ENCODE measurements around the gene RTN1.

The RTN1 gene

GRCh38 chr14:59814988-59815387 lies 55.6 kb downstream of the RTN1 start:
- no peak overlapping the region for H3K4me3 ChIP-seq (ENCODE audit: low read length)
- no peak for DNase-seq (ENCODE audit: low read depth, low spot score)

DNA sequence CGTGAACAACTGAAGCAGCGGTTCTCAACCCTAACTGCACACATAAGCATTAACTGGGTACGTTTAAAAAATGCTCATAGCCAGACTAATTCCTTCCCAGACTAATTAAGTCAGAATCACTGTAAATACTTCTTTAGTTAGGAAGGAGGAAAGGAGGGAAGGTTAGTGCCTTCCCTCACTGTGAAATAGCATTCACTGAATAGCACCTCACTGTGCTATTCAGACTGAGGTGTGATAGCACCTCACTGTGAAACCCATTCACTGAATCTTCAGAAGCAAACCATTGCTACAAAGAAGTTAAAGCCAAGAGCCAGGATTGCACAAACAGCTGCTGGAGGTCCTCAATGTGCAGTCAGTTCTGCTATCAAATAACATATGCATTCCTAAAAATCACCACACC lies 58.8 kb downstream of the RTN1 start:
- DNase-seq (ENCODE audit: low read depth, low spot score): no peak
- no peak overlapping the region for H3K4me3 ChIP-seq (ENCODE audit: low read length)

DNA sequence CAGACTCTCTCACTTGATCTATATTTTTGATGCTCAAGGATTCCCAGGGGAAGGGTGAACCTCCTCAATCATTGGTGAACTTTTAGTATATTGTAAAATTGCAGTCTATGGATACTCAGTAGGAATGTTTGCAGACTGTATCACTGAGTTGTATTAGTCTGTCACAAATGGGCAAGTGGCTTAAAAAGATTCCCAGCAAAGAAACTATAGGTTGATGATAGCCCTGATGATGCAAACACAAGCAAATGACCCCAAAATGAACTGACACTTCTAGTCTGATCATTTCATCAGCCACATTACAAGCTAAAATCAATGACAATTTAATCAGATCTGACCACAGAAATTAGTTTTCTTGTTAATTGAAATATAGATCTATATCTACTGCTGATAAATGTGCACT lies 59.5 kb downstream of the RTN1 start:
- no peak overlapping the region for H3K4me3 ChIP-seq (ENCODE audit: low read length)
- DNase-seq (ENCODE audit: low read depth, low spot score): no peak

DNA sequence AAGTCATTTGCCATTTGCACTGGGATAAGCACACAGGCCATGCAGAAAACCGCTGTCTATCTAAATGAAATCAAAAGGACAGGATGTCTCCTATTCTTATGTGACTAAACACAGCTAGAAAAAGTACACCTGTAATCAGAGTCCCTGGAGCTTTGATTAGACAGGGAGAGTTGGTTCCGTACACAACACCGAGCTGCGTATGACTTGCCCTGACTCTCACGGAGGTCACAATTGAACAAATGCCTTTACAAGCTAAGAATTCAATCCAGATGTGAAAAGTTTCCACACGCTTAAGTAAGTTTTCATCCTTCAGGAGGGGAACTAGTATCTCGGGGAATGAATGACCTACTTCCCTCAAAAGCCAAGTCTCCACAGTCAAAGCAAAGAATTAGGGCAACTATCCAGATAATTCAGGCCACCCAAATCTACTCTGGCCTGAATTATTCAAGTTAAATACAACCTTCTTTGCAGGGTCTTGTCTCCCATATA lies 67.5 kb downstream of the RTN1 start:
- no peak for DNase-seq (ENCODE audit: low read depth, low spot score)

DNA sequence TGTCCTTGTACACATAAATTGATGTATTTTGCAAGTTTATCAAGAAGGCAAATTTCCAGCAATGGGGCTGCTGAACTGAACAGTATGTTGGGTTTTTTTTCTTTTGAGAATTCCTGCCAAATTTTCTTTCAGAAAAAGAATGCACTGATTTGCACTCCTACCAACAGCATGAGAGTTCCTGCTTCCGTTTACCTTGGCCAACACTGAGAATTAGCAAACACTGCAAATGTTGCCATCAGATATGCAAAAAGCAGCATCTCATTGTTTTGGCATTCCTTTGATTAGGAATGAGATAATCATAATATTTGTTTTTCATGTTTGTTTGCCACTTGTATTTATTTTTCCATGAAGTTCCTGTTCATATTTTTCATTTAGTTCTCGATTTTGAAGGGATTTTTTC lies 82.4 kb downstream of the RTN1 start:
- no peak for DNase-seq (ENCODE audit: low read depth, low spot score)
- H3K4me3 ChIP-seq (ENCODE audit: low read length): no peak overlapping the region

More for the DNA sequence above, 67.5 kb downstream of the RTN1 start:
- no peak overlapping the region for H3K4me3 ChIP-seq (ENCODE audit: low read length)

GRCh38 chr14:59787045-59787674 lies 83.4 kb downstream of the RTN1 start:
- no peak overlapping the region for H3K4me3 ChIP-seq (ENCODE audit: low read length)
- no peak for DNase-seq (ENCODE audit: low read depth, low spot score)

DNA sequence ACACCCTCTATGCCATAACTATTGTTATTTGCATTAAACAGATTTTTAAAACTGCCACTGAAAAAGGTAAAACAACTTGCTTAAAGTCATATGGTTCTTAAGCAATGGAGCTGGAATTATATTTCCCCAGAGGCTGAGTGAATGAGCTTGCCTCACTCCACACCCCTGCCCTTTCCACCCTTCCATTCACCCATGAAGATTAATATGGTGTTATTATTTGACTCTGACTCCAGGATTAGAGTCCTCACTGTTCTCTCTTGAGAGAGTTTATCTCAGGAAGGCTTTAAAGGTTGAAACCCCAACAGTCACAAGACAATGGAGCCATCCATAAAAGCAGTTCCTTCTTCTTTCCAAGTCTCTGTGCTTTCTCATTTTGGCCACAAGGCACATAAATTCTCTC lies 84.9 kb downstream of the RTN1 start:
- H3K4me3 ChIP-seq (ENCODE audit: low read length): no peak overlapping the region
- DNase-seq (ENCODE audit: low read depth, low spot score): no peak

- H3K4me3 ChIP-seq (ENCODE audit: low read length): no peak overlapping the region
- no peak for DNase-seq (ENCODE audit: low read depth, low spot score)
Measured at GRCh38 chr14:59782760-59783159, 87.8 kb downstream of the RTN1 start.

DNA sequence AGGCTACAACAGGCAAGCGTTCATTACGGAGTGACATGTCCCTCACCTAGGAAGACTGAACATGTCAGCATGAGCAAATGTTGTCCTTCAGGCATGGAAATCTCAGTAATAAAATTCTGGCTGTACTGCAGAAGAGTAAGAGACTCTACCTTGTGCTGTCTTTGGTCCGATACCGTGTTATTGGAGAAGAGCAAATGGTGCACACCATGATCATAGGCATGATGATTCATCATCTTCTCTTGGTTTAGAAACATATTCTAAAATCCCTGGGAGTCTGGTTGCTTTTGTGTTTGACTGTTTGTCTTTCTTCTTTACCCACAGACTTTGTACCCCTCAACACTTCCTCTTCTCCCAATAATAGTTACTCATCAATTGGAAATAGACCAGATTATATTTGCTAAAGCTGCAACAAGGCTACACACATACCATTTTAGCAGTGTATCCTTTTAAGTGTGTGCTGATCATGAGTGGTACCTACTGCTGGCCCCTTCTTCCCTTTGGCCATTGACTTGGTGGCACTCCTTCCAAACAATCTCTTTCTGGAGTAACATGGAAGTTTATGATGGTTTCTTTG lies 93.5 kb downstream of the RTN1 start:
- no peak overlapping the region for H3K4me3 ChIP-seq (ENCODE audit: low read length)
- no peak for DNase-seq (ENCODE audit: low read depth, low spot score)

GRCh38 chr14:59776468-59776867 lies 94.1 kb downstream of the RTN1 start:
- no peak for DNase-seq (ENCODE audit: low read depth, low spot score)
- H3K4me3 ChIP-seq (ENCODE audit: low read length): no peak overlapping the region

DNA sequence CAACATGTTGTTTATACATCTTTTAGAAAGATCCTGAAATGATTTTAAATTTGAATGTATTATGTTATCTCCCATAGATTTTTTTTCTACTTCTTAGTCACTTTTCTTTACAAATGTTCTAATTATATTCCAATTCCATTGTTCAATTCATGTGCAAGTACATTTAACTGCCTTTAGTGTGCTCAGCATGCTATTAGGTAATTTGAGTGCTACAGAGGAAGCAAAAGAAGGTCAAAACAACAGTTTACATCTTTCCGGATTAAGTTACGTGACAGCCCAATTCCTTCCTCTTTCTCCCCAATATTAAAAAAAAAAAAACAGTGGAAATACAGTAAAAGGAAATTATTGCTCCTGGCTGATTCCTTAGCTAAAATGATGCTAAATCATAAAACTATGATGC lies 98.3 kb downstream of the RTN1 start:
- no peak overlapping the region for H3K4me3 ChIP-seq (ENCODE audit: low read length)

DNA sequence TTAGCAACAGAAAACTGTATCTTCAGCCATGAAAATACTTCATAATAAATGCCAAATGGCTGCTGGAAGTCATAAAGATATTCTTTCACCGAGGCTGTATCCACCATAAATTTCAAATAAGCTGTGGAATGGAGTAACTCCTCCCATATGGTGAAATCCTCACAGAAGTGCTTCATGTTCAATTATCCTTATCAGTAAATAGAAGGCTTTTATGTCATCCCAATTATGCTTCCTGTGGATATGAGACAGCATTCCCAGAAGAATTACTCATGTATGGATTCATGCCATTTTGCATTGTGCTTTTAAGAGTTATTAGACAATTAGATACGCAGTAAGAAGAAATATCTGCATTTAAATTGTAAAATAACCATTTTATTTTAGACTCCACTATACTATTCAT lies 99.0 kb downstream of the RTN1 start:
- DNase-seq (ENCODE audit: low read depth, low spot score): no peak
- H3K4me3 ChIP-seq (ENCODE audit: low read length): no peak overlapping the region

More for the DNA sequence above, 98.3 kb downstream of the RTN1 start:
- no peak for DNase-seq (ENCODE audit: low read depth, low spot score)

DNA sequence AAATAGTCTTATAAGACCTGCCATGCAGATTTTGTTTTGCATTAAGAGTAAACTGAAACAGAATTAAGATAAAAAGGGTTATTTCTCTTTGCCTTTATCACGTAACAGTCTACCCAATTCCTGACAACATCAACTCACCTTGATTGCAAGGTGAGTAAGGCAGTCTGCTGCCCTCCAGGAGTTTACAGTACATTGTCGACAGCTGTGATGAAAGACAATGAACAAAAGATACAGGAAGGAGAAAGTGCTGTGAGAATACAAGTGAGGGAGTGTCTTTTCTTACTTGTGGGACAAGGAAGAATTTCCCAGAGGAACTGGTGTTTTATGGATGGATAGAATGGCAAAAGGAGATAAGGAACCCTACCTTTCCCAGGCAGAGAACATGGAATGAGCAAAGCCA lies 101.0 kb downstream of the RTN1 start:
- DNase-seq (ENCODE audit: low read depth, low spot score): no peak
- H3K4me3 ChIP-seq (ENCODE audit: low read length): no peak overlapping the region

DNA sequence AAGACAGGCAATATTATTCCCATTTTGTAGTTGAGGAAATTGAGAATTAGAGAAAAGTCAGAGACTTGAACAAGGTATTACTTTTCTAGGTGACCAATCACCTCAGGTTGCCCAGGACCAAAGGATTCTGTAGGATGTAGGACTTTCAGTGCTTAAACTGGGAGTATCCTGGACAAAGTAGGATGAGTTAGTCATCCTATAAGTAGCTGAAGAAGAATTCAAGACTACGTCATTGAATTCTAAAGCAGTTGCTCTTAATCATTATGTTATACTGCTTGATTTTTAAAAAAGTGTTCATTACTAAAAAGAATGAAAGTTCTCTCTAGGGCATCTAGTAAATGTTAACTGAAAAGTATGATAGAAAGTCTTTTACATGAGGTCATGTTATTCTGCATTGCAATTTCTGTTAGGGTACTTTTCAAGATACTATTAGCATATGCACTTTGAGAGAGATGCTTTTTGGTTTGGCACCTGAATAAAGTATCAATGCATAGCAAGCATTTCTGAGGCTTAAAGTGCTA lies 101.7 kb downstream of the RTN1 start:
- no peak overlapping the region for H3K4me3 ChIP-seq (ENCODE audit: low read length)
- DNase-seq (ENCODE audit: low read depth, low spot score): no peak

GRCh38 chr14:59761851-59762250 lies 108.7 kb downstream of the RTN1 start:
- no peak for DNase-seq (ENCODE audit: low read depth, low spot score)
- no peak overlapping the region for H3K4me3 ChIP-seq (ENCODE audit: low read length)

DNA sequence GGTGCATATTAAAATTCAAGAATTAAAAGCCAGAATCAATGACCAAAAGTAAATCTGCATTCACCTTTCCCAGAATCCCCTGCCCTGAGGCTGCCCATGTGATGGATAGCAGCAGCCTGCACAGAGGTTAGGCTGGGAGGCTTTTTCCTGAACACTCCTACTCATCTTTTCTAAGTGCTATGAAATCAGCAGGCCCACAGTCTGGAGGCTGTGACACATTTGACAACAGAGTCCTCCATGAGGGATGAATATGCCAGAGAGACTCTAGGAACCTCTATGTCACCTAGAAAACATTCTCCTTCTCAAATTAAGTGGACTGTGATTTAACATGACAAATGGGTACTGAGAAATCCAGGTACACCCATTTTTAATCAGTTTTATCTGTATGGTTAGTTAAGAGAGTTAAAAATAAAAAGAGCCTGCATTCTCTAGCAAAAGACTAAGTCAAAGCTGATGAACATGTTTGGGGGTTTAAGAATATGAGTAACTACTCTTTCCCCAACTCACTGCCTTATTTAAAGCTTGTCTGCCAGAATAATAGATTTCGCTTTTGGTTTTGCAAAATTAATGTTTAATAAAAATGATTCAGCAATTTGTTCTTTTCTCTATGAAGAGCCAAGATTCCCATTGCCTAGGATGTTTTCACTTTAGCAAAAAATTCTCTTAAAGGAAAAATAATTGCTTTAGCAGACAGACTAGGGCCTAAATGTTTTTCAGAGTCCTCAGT lies 115.0 kb downstream of the RTN1 start:
- DNase-seq (ENCODE audit: low read depth, low spot score): no peak
- H3K4me3 ChIP-seq (ENCODE audit: low read length): no peak overlapping the region

DNA sequence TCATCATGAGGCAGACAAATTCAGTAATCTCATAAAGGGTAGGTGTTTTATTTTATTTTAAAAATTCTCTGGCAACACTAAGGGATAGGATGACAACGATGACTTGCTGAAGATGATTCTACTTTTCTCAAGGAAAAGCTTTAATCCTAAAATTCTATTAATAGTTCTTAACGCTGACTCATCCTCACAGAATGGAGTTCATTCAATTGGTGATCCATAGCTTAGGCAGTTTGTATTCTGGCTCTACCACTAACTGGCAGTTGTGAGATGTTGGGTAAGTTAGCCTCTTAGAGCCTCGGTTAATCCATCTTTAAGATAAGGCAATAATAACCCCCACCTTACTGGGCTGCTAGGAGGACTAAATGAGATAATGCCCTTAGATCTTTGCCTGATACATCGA lies 116.3 kb downstream of the RTN1 start:
- no peak overlapping the region for H3K4me3 ChIP-seq (ENCODE audit: low read length)
- no peak for DNase-seq (ENCODE audit: low read depth, low spot score)

DNA sequence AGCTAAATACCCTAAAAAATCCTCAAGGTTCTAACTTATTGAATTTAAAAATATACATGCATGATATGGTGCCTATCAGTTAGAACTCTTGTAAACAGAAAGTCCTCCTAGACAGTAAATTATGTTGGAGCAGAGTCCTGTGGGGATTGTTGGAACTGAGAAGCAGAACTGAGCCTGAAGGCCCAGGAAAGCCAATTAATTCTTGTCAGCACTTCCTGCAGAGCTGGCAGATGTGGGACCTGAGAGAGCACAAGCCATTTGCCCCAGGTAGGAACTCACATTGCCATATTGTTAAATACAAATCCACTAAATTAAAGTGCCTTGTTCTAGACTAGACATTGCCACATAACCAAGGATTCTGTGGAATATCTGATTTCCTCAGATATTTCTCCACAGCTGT lies 117.1 kb downstream of the RTN1 start:
- no peak overlapping the region for H3K4me3 ChIP-seq (ENCODE audit: low read length)
- DNase-seq (ENCODE audit: low read depth, low spot score): no peak

- H3K4me3 ChIP-seq (ENCODE audit: low read length): no peak overlapping the region
- no peak for DNase-seq (ENCODE audit: low read depth, low spot score)
Measured at GRCh38 chr14:59751578-59751977, 119.0 kb downstream of the RTN1 start.

DNA sequence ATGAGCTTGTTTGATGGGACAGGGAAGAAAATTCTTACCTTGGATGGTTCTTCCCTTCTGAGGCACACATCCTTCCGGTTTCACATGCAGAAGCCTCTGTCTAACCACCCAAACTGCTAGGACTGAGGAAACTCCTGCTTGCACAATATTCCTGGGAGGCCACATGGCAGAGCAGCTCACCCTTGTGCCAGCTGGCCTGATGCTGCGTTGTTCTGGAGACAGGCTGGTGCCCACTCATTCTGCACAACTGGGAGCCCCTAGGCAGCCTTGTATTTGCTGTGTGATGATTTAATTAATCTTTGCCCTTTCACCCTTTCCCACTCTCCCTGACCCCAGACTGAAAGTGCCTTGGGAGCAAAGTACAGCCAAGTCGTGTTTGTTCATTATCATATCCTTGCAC lies 130.8 kb downstream of the RTN1 start:
- no peak for DNase-seq (ENCODE audit: low read depth, low spot score)

More for the DNA sequence above, 130.8 kb downstream of the RTN1 start:
- no peak overlapping the region for H3K4me3 ChIP-seq (ENCODE audit: low read length)
